Measurements from ENCODE around the gene ARL4D. TPM values are rescaled to one million over a fixed set of nuclear protein-coding genes. Genes with fewer than 3 reads are reported as not detected.
A peak's percentile ranks its signal among the peaks of the same experiment; 100 is the strongest.

Gene ARL4D
- polyA plus RNA-seq (2012; ENCODE audit: insufficient read depth, insufficient read length, low read depth), result 78.8 TPM

- H3K4me1 ChIP-seq, result peaks cover 15% of the 10 kb centered on the region
- H3K9me3 ChIP-seq, result no peaks in the 10 kb centered on the region
- H3K4me3 ChIP-seq (ENCODE audit: low read depth, low read length), result peak within 1 kb of the TSS; percentile 90
- no peaks in the 10 kb centered on the region for H3K27me3 ChIP-seq
- no peak for TF ChIP-seq CTCF (IDR thresholded peaks at IDR 0.05; ENCODE audit: low read depth, low read length)
- peak; percentile 94 for DNase-seq
- peaks cover 25% of the 10 kb centered on the region for H3K36me3 ChIP-seq
Observed at GRCh38 chr17:43398724-43399595, at the start of gene ARL4D. Gene ARL4D, plus strand, starts transcription at chr17:43398993. Its CDS starts 740 bp downstream, at chr17:43399733.

GRCh38 chr17:43349142-43349541 is 49.7 kb upstream of the ARL4D start:
- no peak for DNase-seq
- TF ChIP-seq CTCF (IDR thresholded peaks at IDR 0.05; ENCODE audit: low read depth, low read length), result peak; percentile 42
- Histone ChIP-seq H3K27me3 (no peaks in the 10 kb centered on the region), H3K36me3 (no peaks in the 10 kb centered on the region), H3K4me1 (no peaks in the 10 kb centered on the region), H3K4me3 (ENCODE audit: low read depth, low read length) (no peak overlapping the region), H3K9me3 (peaks cover 4% of the 10 kb centered on the region; the same call in 1 of the 2 replicates)

GRCh38 chr17:43350888-43351361 is 47.9 kb upstream of the ARL4D start:
- Histone ChIP-seq H3K4me1 (no peaks in the 10 kb centered on the region), H3K36me3 (no peaks in the 10 kb centered on the region), H3K4me3 (ENCODE audit: low read depth, low read length) (no peak overlapping the region), H3K9me3 (peaks cover 4% of the 10 kb centered on the region; the same call in 1 of the 2 replicates), H3K27me3 (no peaks in the 10 kb centered on the region)
- no peak for DNase-seq
- no peak for TF ChIP-seq CTCF (IDR thresholded peaks at IDR 0.05; ENCODE audit: low read depth, low read length)

GRCh38 chr17:43351691-43352090 is 47.1 kb upstream of the ARL4D start:
- TF ChIP-seq CTCF (IDR thresholded peaks at IDR 0.05; ENCODE audit: low read depth, low read length), result no peak
- Histone ChIP-seq H3K4me3 (ENCODE audit: low read depth, low read length) (no peak overlapping the region), H3K27me3 (no peaks in the 10 kb centered on the region), H3K4me1 (no peaks in the 10 kb centered on the region), H3K36me3 (no peaks in the 10 kb centered on the region), H3K9me3 (peaks cover 4% of the 10 kb centered on the region; the same call in 1 of the 2 replicates)
- no peak for DNase-seq

- no peak for TF ChIP-seq CTCF (IDR thresholded peaks at IDR 0.05; ENCODE audit: low read depth, low read length)
- no peak for DNase-seq
- no peak overlapping the region for H3K4me3 ChIP-seq (ENCODE audit: low read depth, low read length)
- H3K4me1 ChIP-seq, result no peaks in the 10 kb centered on the region
- H3K36me3 ChIP-seq, result no peaks in the 10 kb centered on the region
- H3K9me3 ChIP-seq, result peaks cover 4% of the 10 kb centered on the region; the same call in 1 of the 2 replicates
- no peaks in the 10 kb centered on the region for H3K27me3 ChIP-seq
Observed at GRCh38 chr17:43352579-43353331, 46.0 kb upstream of the ARL4D start.
